ENCODE data around the gene SLC40A1.

DNA sequence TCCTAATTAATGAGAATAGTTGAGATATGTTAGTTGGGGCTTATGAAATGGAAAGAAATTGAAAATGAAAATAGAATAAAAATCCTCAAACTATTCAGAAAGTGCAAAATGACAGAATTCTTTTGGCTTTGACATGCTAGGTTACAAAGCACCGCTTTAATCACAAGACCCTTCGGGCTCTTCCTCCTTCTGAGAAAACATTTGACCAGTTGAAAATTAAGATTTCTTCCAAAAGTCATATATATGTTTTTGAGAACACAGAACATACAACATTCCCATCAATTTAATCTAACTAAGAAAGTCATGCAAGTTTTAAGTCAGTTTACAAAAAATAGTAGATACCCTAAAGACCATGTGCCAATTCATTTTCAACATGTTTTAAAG, 2.2 kb upstream of the SLC40A1 start:
- TF ChIP-seq, protein P1, sequence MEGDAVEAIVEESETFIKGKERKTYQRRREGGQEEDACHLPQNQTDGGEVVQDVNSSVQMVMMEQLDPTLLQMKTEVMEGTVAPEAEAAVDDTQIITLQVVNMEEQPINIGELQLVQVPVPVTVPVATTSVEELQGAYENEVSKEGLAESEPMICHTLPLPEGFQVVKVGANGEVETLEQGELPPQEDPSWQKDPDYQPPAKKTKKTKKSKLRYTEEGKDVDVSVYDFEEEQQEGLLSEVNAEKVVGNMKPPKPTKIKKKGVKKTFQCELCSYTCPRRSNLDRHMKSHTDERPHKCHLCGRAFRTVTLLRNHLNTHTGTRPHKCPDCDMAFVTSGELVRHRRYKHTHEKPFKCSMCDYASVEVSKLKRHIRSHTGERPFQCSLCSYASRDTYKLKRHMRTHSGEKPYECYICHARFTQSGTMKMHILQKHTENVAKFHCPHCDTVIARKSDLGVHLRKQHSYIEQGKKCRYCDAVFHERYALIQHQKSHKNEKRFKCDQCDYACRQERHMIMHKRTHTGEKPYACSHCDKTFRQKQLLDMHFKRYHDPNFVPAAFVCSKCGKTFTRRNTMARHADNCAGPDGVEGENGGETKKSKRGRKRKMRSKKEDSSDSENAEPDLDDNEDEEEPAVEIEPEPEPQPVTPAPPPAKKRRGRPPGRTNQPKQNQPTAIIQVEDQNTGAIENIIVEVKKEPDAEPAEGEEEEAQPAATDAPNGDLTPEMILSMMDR (conservative IDR thresholded peaks at IDR 0.05; ENCODE audit: low read depth, low read length), result no peak
- TF ChIP-seq EZH2phosphoT487 (IDR thresholded peaks at IDR 0.05; ENCODE audit: borderline replicate concordance, low read length), result no peak

Measured in PC-3 (cell line).